GM12878 (cell line): Measurements from ENCODE around the gene SPI1.

ENCODE experiments used
- CTCF ChIP-seq, 3 experiments: IDR thresholded peaks in 2 of 3; conservative IDR thresholded peaks in 1 of 3; 2 replicates each; pipeline ENCODE4 v1.5.1; 2011; ENCODE audit warnings: low read depth in 3 of 3, low read length in 3 of 3, mild to moderate bottlenecking in 3 of 3, control low read depth in 2 of 3, moderate library complexity in 2 of 3, inconsistent platforms in 1 of 3, mixed read lengths in 1 of 3; ENCODE audit not compliant: control insufficient read depth in 2 of 3, insufficient read depth in 1 of 3; ENCODE audit errors: extremely low read depth in 1 of 3
- REST ChIP-seq: IDR thresholded peaks from 2 replicates; pipeline ENCODE4 v1.6.1; 2012; ENCODE audit warnings: mild to moderate bottlenecking, low read depth, low read length
- SIN3A ChIP-seq: IDR thresholded peaks from 2 replicates; pipeline ENCODE4 v1.6.1; 2012; ENCODE audit warnings: low read depth, low read length, improper control_type of control experiment
- SUZ12 ChIP-seq: fragments of 200-600 bp; sonication (generic); IDR thresholded peaks from one replicate; pipeline ENCODE4 v1.6.1; 2018; ENCODE audit warnings: antibody characterized with exemption, mild to moderate bottlenecking; ENCODE audit not compliant: unreplicated experiment
- USF2 ChIP-seq: IDR thresholded peaks from 2 replicates; pipeline ENCODE4 v1.6.1; 2011; ENCODE audit warnings: low read depth, low read length, improper control_type of control experiment, borderline replicate concordance
- TF ChIP-seq, protein P1 (sequence below): IDR thresholded peaks from 2 replicates; pipeline ENCODE4 v1.6.1; 2012; ENCODE audit warnings: low read depth, low read length, improper control_type of control experiment

- TF ChIP-seq REST (no peak), SIN3A (no peak), USF2 (no peak), CTCF (IDR thresholded peaks at IDR 0.05 in 2 of 3, conservative IDR thresholded peaks at IDR 0.05 in 1 of 3; ENCODE audit: control insufficient read depth in 2 of 3, extremely low read depth in 1 of 3, insufficient read depth in 1 of 3, low read depth in 3 of 3, low read length in 3 of 3) (no peak), SUZ12 (no peak)
- TF ChIP-seq, protein P1, sequence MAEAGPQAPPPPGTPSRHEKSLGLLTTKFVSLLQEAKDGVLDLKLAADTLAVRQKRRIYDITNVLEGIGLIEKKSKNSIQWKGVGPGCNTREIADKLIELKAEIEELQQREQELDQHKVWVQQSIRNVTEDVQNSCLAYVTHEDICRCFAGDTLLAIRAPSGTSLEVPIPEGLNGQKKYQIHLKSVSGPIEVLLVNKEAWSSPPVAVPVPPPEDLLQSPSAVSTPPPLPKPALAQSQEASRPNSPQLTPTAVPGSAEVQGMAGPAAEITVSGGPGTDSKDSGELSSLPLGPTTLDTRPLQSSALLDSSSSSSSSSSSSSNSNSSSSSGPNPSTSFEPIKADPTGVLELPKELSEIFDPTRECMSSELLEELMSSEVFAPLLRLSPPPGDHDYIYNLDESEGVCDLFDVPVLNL = no peak
Observed at GRCh38 chr11:47356998-47357329, 21.4 kb downstream of the SPI1 start.
